Head of caudate nucleus (tissue), 42 donors: Measurements from ENCODE around the gene C1QTNF3.

ENCODE experiments used
- DNase-seq, 42 donors: peaks; one replicate each; pipeline versions ENCODE4 v3.0.0 to v3.0.0-alpha.2; 2020 to 2021; ENCODE audit warnings: mixed read lengths in 7 of 42
- intact Hi-C: fragments of 100-400 bp; cut with DNase I; formaldehyde crosslinking; loops from one replicate; pipeline ENCODE4 v1.15.0; 2022

The C1QTNF3 gene

DNA sequence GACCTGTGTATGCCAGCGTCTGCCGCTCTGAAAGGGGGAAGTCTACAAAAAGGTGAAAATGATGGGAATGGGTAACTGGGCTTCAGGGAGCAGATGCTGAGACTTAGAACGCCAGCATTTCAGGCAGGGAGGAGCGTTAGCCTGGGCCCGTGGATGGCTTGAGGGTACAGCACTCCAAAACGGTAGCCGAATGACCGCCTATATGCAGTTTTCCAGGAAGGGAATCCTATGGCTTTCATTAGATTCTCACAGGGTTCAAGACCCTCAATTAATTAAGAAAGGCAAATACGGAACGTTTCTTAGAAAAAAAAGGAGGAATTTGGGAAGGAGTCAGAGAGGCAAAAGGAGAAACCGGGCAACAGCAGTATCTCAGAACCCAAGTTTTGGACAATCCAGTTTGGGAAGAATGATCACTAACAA, 35.8 kb downstream of the C1QTNF3 start:
- DNase-seq, result peak in 30 of 42 donors; percentile 6 to 66 (median 28)
- intact Hi-C loops, result loop anchor here (5.0 to 10.0 kb wide), 2 partner anchors 458 to 565 kb away; partner anchors contain the start of gene TARS1

DNA sequence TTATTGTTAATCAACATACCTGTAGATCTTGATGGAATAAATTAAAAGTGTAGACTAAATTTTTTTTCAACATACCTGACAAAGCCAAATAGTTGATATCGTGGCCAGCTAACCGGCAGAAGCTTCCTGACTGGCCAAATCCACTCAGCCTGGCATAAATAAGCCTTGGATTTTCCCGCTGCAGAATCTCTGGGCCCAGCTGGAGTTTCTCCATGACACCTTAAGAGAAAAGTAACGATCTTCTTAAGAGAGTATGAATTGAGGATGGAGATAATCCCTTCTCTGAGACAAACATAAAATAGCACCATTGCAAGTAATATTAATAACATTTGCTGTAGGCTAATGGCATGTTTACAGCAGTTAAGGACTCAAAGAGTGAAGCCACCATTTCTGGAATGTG, 37.3 kb downstream of the C1QTNF3 start:
- intact Hi-C loops, result loop anchor here (5.0 to 10.0 kb wide), 2 partner anchors 459 to 563 kb away; partner anchors contain the start of gene TARS1

DNA sequence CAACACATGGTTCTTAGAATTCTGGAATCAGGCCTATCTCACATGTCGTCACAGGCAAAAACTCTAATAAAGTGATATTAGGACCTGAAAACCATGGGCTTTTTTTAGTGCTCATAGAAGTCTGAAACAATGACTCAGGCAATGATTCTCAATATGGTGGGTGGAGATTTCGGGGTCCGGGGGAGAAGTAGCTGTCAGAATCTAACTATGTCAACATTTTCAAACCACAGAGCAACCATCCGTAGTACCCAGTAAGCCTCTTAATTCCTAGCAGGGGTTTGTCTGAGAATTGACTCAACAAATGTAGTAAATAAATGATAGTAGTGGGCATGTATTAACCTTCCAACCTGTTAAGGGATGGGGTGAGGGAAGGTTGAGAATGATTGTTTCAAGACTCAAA, 37.8 kb downstream of the C1QTNF3 start:
- intact Hi-C loops, result loop anchor here (5.0 to 10.0 kb wide), 2 partner anchors 460 to 563 kb away; partner anchors contain the start of gene TARS1

More for the DNA sequence above, 37.3 kb downstream of the C1QTNF3 start:
- DNase-seq, result no peak

DNA sequence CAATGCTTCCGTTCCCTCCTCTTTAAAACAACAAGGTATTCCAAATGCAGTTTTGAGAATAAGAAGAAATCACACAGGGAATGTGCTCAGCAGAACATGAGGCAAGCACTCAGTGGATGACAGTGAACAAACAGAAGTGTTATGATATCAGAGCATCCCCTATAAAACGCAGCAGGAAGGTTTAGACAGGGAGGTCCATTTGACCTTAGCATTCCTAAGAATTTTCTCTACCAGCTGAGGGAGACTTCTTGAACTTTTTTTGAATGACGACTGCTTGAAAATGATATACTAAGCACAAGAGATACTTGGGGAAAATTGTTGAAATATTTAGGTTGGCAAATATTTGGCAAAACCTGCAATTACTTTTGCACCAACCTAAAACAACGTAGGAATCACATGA, 39.1 kb downstream of the C1QTNF3 start:
- intact Hi-C loops, result loop anchor here (10.0 kb wide), 1 partner anchor 461 kb away; no protein-coding TSS in a partner anchor
- no peak for DNase-seq

More for the DNA sequence above, 37.8 kb downstream of the C1QTNF3 start:
- no peak for DNase-seq

DNA sequence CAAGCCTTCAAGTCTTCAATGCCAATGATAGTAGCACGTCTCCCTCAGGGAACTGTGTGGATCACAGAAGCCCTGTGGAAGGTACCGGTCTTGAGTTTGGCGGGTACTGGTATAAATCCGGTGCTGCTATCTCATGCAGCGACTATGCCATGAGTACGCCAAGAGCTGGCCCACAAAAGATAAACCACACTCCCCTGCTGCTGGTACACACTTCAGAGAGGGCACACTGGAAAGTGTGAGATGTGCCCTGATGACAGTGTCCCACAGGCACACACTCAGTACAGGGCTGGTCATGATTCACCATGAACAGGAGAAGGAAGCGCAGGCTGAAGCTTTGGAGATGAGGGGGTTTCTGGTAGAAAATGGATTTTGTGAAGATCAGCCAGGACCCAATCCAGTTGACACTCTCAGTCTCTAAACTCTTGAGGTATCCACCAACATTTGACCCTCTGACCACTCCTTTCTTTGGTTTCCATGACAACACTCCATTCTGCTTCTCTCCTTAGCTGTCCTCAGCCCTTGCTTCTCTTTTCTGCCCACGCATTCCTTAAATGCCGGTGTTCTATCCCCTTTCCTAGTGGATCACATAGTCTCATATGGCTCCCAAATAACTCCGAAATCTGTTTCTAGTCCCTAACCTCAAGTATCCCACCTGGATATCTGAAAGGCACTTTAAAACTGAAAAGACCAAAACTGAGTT, 40.2 kb downstream of the C1QTNF3 start:
- DNase-seq, result no peak
- intact Hi-C loops, result loop anchor here (10.0 kb wide), 1 partner anchor 462 kb away; no protein-coding TSS in a partner anchor

DNA sequence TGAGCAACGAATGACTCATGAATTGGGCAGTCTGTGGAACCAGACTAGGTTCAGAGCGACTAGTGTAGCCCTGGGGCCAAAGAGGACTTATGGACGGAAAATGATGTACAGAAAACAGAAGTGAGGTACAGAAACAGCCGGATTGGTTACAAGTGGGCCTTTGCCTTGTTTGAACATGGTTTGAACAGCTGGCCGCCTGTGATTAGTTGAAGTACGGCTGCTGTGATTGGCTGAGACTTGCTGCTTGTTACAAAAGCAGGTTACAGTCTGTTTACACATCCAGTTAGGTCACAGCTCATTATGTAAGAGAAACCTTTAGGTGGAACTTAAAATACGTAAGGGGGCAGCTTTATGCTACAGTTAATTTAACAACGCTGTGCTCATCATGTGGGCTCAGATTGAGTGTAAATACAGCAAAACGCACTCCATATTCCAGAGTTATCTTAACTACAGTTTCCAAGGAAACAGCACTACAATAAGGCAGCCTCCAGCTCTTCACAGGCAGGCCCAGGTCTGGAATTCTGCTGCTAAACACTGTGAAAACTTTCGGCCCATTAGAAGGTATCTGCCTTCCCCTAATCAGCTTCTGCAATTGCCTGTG, 41.7 kb downstream of the C1QTNF3 start:
- peak in 32 of 42 donors; percentile 5 to 73 (median 41) for DNase-seq
- intact Hi-C loops, result loop anchor here (10.0 kb wide), 1 partner anchor 463 kb away; no protein-coding TSS in a partner anchor

DNA sequence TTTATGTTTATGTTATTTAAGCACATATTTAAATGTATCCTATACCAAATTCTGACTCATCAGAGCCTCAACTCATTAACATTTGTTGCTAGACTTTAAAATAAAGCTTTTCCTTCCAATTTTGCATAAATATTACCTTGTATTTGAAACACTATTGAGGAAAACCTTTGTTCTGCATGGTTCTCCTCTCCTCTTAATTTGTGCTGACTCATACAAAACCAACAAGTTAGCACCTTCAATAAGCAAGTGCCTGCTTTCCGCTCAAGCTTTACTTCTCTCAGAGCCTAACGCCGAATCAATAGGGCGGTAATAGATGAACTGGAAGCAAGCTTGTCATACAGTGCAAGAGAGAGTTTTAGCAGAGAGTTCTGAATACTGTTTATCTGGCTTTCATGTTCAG, 43.0 kb downstream of the C1QTNF3 start:
- intact Hi-C loops, result loop anchor here (10.0 kb wide), 1 partner anchor 465 kb away; no protein-coding TSS in a partner anchor
- DNase-seq, result no peak

DNA sequence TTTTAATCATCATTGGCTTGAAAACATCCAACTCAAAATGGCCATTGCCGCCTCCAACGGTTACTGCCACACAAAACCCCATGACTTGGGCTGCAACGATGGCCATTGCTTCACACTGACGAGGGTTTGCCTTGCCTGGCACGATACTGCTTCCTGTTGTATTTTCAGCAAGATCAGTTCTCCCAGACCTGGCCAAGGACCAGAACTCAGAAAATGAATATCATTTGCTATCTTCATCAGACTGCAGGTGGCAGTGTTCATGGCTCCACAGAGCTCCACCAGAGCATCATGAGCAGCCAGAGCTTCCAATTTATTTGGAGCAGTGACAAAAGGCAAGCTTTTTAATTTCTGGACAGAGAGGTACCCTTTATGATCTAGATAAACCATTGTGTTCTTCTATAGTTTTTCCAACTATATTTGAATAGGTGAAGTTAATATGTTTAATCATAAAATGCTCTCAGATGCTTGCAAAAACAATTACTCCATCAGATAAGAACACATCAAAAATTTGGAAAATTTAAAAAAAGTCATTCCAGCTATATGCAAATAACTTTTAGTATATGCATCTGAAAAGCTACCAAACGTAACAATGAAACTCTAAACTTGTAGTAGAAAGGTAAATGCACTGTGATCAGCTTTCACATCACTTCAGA, 45.6 kb downstream of the C1QTNF3 start:
- DNase-seq, result peak; percentile 6 to 87 (median 63)
- intact Hi-C loops, result no loop called here

DNA sequence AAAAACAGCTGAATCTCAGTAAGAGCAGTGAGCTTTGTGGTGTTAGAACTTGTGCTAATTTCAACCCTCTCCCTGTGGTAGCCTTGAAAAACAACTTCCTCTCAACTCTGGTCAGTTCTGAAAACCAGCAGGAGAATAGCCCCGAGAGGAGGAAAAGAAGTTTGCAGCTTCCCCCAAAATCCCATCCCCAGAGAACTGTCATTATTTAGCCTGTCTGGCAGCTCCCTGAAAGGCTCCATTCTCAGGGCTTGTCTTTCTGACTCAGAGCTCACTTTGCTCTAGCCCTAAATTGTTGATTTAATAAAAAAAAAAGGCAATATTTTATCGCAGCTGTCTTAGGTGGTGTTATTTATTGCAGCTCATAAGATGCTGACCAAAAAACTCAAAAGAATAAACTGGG, 47.1 kb downstream of the C1QTNF3 start:
- intact Hi-C loops, result no loop called here

DNA sequence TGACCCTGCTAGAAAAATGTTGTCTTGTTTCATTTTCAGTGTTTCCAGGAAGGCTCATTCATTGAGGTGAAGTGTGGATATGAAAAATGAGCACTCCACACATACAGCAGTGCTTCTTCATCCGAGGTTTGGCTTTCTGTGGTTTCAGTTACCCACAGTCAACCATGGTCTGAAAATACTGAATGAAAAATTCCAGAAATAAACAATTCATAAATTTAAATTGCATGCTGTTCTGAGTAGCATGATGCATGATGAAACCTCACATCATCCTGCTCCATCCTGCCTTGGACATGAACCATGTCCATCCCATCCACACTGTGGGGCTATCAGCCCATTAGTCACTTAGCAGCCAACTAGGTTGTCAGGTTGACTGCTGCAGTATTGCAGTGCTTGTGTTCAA, 48.2 kb downstream of the C1QTNF3 start:
- DNase-seq, result no peak
- intact Hi-C loops, result no loop called here

More for the DNA sequence above, 47.1 kb downstream of the C1QTNF3 start:
- no peak for DNase-seq

DNA sequence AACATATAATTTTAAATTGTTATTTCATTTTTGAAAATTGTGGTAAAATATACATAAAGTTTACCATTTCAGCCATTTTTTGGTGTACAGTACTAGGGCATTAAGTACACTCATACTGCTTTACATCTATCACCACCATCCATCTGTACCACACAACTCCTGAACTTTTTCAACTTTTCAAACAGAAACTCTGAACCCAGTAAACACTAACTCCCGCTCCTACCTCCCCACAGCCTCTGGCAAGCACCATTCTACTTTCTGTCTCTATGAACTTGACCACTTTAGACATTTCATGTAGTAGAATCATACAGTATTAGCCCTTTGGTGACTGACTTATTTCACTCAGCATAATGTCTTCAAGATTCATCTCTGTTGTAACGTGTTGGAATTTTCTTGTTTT, 50.1 kb downstream of the C1QTNF3 start:
- no peak for DNase-seq
- intact Hi-C loops, result no loop called here

DNA sequence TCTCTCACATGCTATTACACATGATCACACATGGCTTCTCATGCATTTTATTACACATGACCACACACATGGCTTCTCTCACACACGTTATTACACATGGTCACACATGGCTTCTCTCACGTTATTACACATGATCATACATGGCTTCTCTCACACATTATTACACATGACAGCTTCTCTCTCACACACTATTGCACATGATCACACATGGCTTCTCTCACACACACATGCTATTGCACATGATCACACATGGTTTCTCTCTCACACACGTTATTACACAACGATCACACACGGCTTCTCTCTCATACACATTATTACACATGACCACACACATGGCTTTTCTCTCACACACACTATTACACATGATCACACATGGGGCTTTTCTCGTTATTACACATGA, 57.6 kb downstream of the C1QTNF3 start:
- no peak for DNase-seq
- intact Hi-C loops, result no loop called here

DNA sequence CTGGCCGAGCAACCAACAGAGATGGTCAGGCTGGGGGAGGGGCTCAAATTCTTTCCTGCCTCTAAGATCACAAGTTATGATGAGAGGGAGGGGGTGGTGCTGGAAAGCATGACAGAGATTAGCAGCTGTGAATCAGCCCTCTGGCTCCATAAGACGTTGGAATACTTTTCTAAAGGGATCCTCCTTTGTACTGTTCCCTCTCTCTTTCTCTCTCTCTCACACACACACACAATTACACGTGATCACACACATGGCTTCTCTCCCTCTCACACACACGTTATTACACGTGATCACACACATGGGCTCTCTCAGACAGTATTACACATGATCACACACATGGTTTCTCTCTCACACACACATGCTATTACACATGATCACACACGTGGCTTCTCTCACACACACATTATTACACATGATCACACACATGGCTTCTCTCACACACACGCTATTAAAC, 58.3 kb downstream of the C1QTNF3 start, which contains the start of gene SLC45A2:
Gene SLC45A2, minus strand, starts transcription at position 23 of the 454 bp plus-strand sequence. CDS start 110 bp downstream, outside the sequence.
- DNase-seq, result no peak
- intact Hi-C loops, result no loop called here

DNA sequence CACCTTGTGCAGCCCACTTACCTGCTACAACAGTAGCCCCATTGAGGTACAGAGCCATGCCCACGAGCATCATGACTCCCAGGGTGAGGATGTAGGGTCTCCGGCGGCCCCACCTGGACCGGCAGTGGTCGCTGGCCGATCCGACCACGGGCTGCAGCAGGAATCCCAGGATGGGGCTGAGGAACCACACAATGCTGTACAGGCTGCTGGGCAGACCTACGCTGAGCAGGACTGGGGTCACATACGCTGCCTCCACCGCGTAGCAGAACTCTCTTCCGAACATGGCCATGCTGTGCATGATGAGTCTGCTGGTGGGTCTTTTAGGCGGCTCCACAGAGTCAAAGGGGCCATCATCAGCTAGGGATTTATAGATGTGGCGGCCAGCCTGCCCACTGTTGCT, 58.8 kb downstream of the C1QTNF3 start:
- intact Hi-C loops, result no loop called here
- no peak for DNase-seq

DNA sequence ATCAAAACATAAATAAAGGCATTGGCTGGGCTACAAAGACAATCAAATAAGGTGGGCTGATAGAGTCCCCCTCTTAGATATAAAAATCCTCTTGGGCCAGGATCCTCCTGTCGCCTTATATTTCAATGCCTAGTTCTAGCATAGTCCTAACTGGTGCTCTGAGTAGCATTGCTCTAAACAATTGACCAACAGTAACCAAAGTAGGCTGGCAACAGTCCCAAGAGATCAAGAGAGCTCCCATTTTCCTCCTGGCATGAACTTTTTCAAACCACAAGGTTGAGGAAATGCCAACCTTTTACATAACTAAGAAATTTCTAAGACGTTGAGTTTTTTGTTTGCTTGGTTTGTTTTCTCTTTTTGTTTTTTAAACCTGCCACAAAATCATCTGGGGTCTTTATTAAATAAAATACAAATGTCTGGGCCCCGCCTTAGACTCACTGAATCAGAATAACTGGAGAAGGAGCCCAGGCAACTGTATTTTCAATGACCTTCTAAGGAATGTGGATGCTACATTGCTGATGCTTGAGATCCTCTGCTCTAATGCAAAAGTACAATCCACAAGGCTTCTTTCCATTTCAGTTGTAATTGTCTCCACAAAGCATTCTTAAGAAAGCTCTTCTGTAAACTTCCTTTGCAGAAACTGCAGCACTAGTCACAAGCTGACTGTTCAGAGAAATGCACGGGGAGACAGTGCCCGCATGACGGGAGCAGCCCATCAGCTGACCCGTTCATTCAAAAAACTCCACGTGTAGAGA, 61.4 kb downstream of the C1QTNF3 start:
- DNase-seq, result no peak
- intact Hi-C loops, result no loop called here

DNA sequence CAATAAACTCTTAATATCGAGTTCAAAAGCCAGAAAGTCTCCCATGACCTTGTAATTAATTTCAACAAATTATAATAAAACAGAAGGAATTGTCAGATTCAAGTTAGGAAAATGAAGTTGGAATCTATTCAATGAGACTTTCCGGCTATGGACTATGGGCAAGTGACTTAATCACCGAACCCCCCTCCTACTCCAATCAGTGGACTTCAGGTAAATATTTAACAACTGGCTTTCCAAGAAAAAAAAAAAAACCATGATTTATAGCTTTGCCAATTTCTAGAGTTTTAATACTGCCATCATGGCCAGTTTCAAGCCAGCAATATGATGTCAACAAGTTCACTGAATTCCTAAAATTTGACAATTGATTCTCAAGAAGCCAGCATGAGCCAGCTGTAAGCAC, 63.0 kb downstream of the C1QTNF3 start:
- no peak for DNase-seq
- intact Hi-C loops, result no loop called here

DNA sequence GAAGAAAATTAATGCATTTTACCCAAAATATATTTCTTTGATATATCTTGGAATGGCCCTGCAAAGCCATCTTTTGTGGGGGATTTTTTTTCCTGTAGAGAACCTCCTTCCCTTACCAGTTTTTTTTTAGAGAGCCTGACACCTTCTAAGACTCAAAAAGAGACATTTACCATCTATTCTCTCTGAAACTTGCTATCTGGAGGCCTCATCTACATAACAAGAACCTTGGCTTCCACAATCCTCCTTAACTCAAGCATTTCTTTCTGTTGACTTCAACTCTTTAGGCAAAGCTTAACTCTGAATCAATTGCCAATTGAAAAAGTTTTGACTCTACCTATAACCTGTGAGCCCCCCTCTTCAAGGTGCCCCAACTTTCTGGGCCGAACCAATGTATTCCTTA, 64.7 kb downstream of the C1QTNF3 start:
- intact Hi-C loops, result no loop called here
- no peak for DNase-seq

DNA sequence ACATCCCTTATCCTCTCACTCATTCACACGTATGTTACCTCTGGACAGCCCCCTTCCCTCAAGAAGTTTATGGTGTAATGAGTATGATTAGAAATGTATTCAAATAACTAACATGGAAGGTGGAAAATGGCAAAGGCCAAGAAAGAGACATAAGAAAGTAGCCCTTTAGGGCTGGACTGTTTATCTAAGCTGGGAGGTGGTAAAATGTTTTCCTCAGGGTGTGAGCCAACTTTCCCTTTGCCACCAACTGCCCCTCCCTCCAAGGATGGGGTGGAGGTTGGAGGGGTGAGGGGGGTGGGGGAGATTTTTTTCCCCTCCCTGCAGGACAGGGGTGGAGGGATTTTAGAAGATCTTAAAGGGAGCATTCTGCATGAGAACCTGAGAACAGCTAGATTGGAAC, 66.7 kb downstream of the C1QTNF3 start:
- DNase-seq, result no peak
- intact Hi-C loops, result no loop called here

DNA sequence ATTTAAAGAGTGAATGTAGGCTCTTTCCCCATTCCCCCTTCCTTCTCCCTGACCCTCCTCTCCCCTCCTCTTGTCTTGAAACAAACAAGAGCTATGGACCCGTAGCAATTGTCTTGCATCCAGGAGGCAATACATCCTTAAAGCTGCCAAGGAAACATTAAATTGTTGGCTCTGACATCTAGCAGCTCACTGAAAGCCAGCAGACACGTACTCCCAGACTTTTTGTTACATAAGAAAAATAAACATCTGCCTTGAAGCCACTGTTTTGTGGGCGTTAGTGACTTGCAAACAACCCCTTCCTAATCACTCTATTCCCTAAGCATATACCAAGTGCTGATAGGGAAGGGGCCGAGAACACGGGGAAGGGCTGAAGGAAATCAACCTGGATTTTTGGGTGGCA, 67.2 kb downstream of the C1QTNF3 start:
- intact Hi-C loops, result no loop called here
- DNase-seq, result no peak
